Mesangial cell (primary cell): ENCODE results near the gene BCORL1. TPM values are rescaled to one million over a fixed set of nuclear protein-coding genes. Genes with fewer than 3 reads are reported as not detected.

ENCODE experiments used
- total RNA-seq: library from RNA; depleted of rRNA; stranded (reverse); fragments of >200 nt; gene quantifications from 2 replicates; pipeline ENCODE4 v1.2.3, GENCODE V29; 2015

Gene BCORL1, protein sequence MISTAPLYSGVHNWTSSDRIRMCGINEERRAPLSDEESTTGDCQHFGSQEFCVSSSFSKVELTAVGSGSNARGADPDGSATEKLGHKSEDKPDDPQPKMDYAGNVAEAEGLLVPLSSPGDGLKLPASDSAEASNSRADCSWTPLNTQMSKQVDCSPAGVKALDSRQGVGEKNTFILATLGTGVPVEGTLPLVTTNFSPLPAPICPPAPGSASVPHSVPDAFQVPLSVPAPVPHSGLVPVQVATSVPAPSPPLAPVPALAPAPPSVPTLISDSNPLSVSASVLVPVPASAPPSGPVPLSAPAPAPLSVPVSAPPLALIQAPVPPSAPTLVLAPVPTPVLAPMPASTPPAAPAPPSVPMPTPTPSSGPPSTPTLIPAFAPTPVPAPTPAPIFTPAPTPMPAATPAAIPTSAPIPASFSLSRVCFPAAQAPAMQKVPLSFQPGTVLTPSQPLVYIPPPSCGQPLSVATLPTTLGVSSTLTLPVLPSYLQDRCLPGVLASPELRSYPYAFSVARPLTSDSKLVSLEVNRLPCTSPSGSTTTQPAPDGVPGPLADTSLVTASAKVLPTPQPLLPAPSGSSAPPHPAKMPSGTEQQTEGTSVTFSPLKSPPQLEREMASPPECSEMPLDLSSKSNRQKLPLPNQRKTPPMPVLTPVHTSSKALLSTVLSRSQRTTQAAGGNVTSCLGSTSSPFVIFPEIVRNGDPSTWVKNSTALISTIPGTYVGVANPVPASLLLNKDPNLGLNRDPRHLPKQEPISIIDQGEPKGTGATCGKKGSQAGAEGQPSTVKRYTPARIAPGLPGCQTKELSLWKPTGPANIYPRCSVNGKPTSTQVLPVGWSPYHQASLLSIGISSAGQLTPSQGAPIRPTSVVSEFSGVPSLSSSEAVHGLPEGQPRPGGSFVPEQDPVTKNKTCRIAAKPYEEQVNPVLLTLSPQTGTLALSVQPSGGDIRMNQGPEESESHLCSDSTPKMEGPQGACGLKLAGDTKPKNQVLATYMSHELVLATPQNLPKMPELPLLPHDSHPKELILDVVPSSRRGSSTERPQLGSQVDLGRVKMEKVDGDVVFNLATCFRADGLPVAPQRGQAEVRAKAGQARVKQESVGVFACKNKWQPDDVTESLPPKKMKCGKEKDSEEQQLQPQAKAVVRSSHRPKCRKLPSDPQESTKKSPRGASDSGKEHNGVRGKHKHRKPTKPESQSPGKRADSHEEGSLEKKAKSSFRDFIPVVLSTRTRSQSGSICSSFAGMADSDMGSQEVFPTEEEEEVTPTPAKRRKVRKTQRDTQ (N-terminal part only)
- total RNA-seq: 3.6 and 6.2 TPM in 2 replicates

DNA sequence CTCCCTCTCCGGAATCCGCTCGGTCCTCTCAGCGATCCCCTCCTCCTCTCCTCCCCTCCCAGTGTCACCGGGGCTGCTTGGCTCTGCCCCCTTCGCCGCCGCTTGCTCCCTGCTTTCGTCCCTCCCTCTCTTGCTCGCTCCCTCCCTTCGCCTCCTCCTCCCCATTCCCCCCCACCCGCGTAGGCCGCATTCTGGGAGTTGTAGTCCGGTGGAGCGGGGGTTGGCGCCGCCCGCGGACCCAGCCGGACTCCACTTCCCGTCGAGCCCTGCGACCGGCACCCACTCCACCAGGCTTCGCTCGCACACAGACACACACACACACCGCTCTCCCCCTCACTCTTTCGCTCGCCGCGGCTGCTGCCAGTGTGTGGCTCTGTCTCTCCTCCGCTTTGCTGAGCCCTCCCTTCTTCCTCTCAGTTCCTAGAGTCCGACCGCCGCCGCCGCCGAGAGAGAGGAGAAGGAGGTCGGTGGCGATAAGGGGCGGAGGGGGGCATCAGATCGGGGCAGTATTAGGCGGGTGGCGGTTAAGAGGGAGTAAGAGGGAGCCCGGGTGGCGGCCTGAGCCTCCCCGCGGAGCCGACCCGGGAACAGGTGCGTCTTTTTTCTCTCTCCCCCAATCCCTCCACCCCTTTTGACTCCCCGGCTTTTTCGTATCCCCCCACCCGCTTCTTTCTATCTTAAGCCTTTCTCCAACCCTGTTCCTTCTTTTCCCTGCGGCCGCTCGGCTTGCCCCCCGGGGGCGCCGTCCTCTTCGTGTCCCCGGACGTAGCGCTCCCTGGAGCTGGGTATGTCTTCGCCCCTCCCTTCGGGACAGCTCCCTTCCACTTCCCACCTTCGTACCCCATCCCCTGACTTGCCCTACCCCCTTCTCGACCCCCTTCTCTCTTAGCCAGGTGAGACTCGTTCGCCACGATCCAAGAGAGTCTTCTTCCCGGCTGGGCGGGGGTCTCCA is at the start of gene BCORL1:
Gene BCORL1, plus strand, starts transcription at position 336 of the 952 bp plus-strand sequence. CDS start 22,597 bp downstream, outside the sequence.

Other genes starting within 250 kb of the BCORL1 start
- not detected in 2 replicates for gene XPNPEP2, start 243.7 kb upstream of the BCORL1 start, total RNA-seq
- gene SASH3, start 202.7 kb upstream of the BCORL1 start, total RNA-seq: not detected in 2 replicates
- gene ZDHHC9, start 138.7 kb upstream of the BCORL1 start, total RNA-seq: 14.0 and 25.0 TPM in 2 replicates
- gene UTP14A, start 76.5 kb upstream of the BCORL1 start, total RNA-seq: 5.5 and 8.6 TPM in 2 replicates
- gene ELF4, start 127.9 kb downstream of the BCORL1 start, total RNA-seq: 29.0 and 30.3 TPM in 2 replicates
- 16.9 and 25.5 TPM in 2 replicates for gene AIFM1, start 183.2 kb downstream of the BCORL1 start, total RNA-seq
- gene RAB33A, start 189.3 kb downstream of the BCORL1 start, total RNA-seq: 0.98 and 1.8 TPM in 2 replicates